ENCODE measurements around the gene RGCC. TPM values are rescaled to one million over a fixed set of nuclear protein-coding genes. Genes with fewer than 3 reads are reported as not detected.
A peak's percentile ranks its signal among the peaks of the same experiment; 100 is the strongest.
"Not testable (repeated sequence)": the region's sequence is repeated elsewhere in the genome, so short reads cannot be mapped to it uniquely, and the experiment has no call there.

Gene RGCC
- total RNA-seq, 2 experiments from 2014 or later = 23.8 to 23.9 TPM

DNA sequence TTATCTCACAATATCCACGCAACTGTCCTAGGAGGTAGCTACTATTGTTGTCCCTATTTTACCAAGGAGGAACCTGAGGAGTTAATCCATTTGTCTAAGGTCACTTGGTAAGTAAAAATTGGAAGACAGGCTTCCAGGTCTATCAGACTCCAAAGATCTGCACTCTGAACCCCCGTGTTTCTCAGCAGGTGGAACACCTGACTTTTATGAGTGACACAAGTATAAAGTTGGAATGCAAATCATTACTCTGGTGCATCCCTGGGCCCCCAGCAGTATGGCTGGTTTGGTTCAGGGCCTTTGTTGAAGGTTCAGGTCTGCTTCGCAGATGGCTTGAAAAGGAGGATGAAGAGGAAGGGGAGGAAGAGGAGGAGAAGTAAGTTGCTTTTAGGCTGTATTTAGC lies 46.0 kb downstream of the RGCC start:
- H3K27me3 Mint-ChIP-seq (ENCODE audit: low read depth) = no peaks in the 10 kb centered on the region
- ATAC-seq (no peak), DNase-seq (no peak)
- H3K4me3 Mint-ChIP-seq = no peak overlapping the region
- no peak overlapping the region for H3K27ac Mint-ChIP-seq
- no peaks in the 10 kb centered on the region for H3K9me3 Mint-ChIP-seq (ENCODE audit: insufficient read depth)
- POLR2A ChIA-PET = no interaction called here
- H3K4me1 Mint-ChIP-seq (ENCODE audit: low read depth) = peaks cover 28% of the 10 kb centered on the region
- CTCF ChIA-PET = interaction anchor here (10.0 kb wide), 1 partner anchor 44 kb away, joined by 59 read pairs; no protein-coding TSS in a partner anchor
- H3K36me3 Mint-ChIP-seq (ENCODE audit: low read depth) = peaks cover 5% of the 10 kb centered on the region

DNA sequence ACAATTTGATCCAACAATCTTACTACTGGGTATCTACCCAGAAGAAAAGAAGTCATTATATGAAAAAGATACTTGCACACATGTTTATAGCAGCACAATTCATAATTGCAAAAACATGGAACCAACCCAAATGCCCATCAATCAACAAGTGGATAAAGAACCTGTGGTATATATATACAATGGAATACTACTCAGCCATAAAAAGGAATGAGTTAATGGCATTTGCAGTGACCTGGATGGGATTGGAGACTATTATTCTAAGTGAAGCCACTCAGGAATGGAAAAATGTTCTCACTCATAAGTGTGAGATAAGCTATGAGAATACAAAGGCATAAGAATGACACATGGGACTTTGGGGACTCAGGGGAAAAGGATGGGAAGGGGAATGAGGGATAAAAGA lies 47.3 kb downstream of the RGCC start:
- CTCF ChIA-PET = interaction anchor here (1.7 kb wide), 1 partner anchor 44 kb away, joined by 4 read pairs; no protein-coding TSS in a partner anchor
- not testable (repeated sequence) for H3K36me3 Mint-ChIP-seq (ENCODE audit: low read depth)
- peaks cover 25% of the 10 kb centered on the region for H3K4me1 Mint-ChIP-seq (ENCODE audit: low read depth)

DNA sequence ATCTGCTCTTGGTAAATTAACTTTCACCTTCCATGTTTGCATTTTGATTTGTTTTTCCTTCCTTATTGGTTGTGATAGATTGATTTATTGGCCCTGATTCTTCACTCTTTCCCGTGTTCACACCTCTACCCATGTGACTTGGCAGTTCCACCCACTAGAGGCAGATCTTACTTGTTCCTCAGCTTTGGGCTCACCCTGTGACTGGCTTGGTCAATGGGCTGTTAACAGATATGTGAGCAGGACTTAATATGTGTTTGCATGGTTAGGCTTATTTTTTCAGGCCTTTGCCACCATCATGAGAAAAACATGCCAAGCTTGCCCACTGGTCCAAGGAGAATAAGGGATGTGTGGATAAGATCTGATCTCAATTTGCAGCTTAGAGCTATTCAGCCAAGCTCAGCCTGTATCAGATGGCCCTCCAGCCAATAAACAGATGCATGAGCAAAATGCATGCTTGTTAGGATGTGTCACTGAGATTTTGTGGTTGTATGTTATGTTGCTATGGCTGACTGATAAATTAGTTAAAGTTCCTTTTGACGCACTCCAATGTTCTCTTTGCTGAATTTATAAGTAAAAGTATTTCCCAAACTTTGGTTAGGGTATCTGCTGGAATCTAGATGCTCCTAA lies 48.0 kb downstream of the RGCC start:
- Mint-ChIP-seq H3K27ac (no peak overlapping the region), H3K27me3 (ENCODE audit: low read depth) (no peaks in the 10 kb centered on the region), H3K4me3 (no peak overlapping the region), H3K9me3 (ENCODE audit: insufficient read depth) (no peaks in the 10 kb centered on the region), H3K36me3 (ENCODE audit: low read depth) (peaks cover 4% of the 10 kb centered on the region), H3K4me1 (ENCODE audit: low read depth) (peaks cover 21% of the 10 kb centered on the region)
- ChIA-PET CTCF (interaction anchor here (1.0 to 1.7 kb wide), 2 partner anchors 45 to 47 kb away, joined by 3 to 4 read pairs; no protein-coding TSS in a partner anchor), POLR2A (no interaction called here)
- no peak for ATAC-seq
- DNase-seq = peak; percentile 14

More for the DNA sequence above, 47.3 kb downstream of the RGCC start:
- ATAC-seq; POLR2A ChIA-PET; H3K27me3 Mint-ChIP-seq (ENCODE audit: low read depth); H3K4me3 Mint-ChIP-seq; H3K27ac Mint-ChIP-seq; DNase-seq; H3K9me3 Mint-ChIP-seq (ENCODE audit: insufficient read depth): not testable (repeated sequence)

DNA sequence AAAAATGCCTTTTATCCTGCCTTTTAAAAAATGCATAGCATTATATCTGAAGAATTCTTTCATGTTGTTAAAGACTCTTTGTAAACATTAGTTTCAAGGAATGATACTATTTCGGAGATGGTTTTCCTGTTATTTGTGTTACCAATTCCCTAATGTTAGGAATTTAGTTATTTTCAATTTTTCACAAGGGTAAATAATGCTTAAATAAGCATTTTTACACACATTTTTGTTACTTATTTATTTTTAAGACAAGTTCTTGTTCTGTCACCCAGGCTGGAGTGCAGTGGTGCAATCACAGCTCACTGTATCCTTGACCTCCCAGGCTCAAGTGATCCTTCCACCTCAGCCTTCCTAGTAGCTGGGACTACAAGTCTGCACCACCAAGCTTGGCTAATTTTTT lies 49.0 kb downstream of the RGCC start:
- peaks cover 2% of the 10 kb centered on the region for H3K36me3 Mint-ChIP-seq (ENCODE audit: low read depth)

DNA sequence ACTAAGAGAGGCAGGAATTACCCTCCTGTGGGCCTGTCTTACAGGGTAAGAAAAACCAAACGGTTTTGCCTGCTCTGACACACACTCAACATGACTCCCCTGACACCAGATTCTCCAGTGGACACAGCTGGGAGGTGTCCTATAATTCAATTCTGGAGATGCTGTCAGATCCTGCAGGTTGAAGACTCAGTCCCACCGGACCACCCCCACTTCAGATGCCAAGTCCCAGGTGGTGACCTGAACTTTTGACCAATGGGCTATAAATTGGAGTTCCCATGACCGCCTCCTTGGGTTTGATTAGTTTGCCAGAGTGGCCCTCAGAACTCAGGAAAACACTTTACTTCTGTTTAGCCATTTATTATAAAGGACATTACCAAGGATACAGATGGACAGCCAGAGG lies 52.6 kb downstream of the RGCC start:
- ATAC-seq (no peak), DNase-seq (no peak)
- Mint-ChIP-seq H3K9me3 (ENCODE audit: insufficient read depth) (no peaks in the 10 kb centered on the region), H3K4me1 (ENCODE audit: low read depth) (no peaks in the 10 kb centered on the region), H3K27ac (no peak overlapping the region), H3K27me3 (ENCODE audit: low read depth) (no peaks in the 10 kb centered on the region), H3K4me3 (no peak overlapping the region), H3K36me3 (ENCODE audit: low read depth) (no peaks in the 10 kb centered on the region)
- ChIA-PET POLR2A (no interaction called here), CTCF (interaction anchor here (1.8 kb wide), 1 partner anchor 51 kb away, joined by 8 read pairs; no protein-coding TSS in a partner anchor)

More for the DNA sequence above, 49.0 kb downstream of the RGCC start:
- POLR2A ChIA-PET = no interaction called here
- ATAC-seq = no peak
- H3K27me3 Mint-ChIP-seq (ENCODE audit: low read depth) = no peaks in the 10 kb centered on the region
- no peak for DNase-seq
- no peak overlapping the region for H3K4me3 Mint-ChIP-seq
- H3K27ac Mint-ChIP-seq = no peak overlapping the region
- CTCF ChIA-PET = interaction anchor here (1.0 kb wide), 1 partner anchor 48 kb away, joined by 3 read pairs; no protein-coding TSS in a partner anchor
- peaks cover 11% of the 10 kb centered on the region for H3K4me1 Mint-ChIP-seq (ENCODE audit: low read depth)
- no peaks in the 10 kb centered on the region for H3K9me3 Mint-ChIP-seq (ENCODE audit: insufficient read depth)

DNA sequence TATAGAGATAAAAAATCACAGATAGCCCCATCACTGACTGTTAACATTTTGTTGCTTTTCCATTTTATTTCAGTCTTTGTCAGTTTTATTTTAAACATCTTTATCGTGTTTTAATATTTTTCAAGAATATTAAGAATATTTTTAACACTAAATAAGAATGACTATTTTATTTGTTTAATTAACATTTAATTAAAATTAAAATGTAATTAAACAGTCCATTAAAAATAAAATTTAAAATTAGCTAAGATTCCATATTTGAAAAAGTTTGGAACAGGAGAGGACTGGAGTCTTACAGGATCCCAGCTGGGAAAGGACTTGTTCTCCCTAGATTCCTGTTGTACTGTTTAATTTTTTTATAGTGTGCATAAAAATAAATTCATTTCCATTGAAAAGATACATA lies 54.5 kb downstream of the RGCC start:
- Mint-ChIP-seq H3K27me3 (ENCODE audit: low read depth) (no peaks in the 10 kb centered on the region), H3K9me3 (ENCODE audit: insufficient read depth) (no peaks in the 10 kb centered on the region), H3K36me3 (ENCODE audit: low read depth) (no peaks in the 10 kb centered on the region), H3K4me1 (ENCODE audit: low read depth) (no peaks in the 10 kb centered on the region), H3K27ac (no peak overlapping the region), H3K4me3 (no peak overlapping the region)
- ChIA-PET POLR2A (interaction anchor here (0.9 kb wide), 1 partner anchor 47 kb away, joined by 3 read pairs; no protein-coding TSS in a partner anchor), CTCF (interaction anchor here (1.7 kb wide), 1 partner anchor 25 kb away, joined by 6 read pairs; no protein-coding TSS in a partner anchor)
- ATAC-seq = no peak
- no peak for DNase-seq

DNA sequence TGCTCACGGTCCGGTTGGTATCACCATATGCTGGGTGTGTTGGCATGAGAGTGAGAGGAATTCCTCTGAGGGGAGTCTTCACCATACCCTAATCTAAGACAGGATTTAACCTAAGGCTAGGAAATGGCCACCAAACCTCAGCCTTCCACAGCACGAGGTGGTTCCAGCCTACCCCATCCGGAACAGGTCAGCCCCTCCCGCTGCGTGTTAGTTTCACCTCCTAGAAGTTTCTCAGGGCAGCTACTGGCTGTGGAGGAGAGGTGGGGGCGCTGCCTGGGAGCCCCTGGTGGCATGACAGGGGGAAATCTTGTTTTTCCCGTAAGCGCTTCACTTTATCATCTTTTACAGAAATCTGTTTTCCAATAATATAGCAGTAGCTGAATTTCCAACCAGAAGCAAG lies 55.1 kb downstream of the RGCC start:
- DNase-seq = no peak
- H3K4me3 Mint-ChIP-seq = no peak overlapping the region
- no peaks in the 10 kb centered on the region for H3K4me1 Mint-ChIP-seq (ENCODE audit: low read depth)
- ChIA-PET CTCF (no interaction called here), POLR2A (interaction anchor here (0.9 kb wide), 1 partner anchor 48 kb away, joined by 3 read pairs; no protein-coding TSS in a partner anchor)
- no peaks in the 10 kb centered on the region for H3K9me3 Mint-ChIP-seq (ENCODE audit: insufficient read depth)
- H3K27ac Mint-ChIP-seq = no peak overlapping the region
- H3K27me3 Mint-ChIP-seq (ENCODE audit: low read depth) = no peaks in the 10 kb centered on the region
- H3K36me3 Mint-ChIP-seq (ENCODE audit: low read depth) = no peaks in the 10 kb centered on the region
- ATAC-seq = no peak

DNA sequence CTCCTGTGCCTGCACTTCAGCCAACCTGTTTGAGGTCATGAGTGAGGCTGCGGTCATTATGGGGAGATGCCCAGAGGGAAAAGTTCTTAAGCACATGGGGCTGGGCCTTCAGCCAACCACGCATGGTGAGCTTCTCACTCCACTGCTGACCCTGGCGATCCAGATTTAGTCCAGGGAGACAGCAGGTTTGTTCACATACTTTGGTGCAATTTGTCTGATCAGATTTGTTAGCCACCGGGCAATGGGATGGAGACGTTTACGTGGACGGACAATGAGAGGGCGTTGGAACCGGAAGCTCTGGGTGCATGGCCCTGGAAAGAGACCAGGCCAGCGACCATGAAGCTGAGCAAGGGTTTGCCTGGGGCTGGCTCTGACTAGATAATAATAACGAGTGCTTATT lies 56.2 kb downstream of the RGCC start:
- peak; percentile 12 for DNase-seq
- no peaks in the 10 kb centered on the region for H3K4me1 Mint-ChIP-seq (ENCODE audit: low read depth)
- no peaks in the 10 kb centered on the region for H3K27me3 Mint-ChIP-seq (ENCODE audit: low read depth)
- no peak for ATAC-seq
- H3K27ac Mint-ChIP-seq = no peak overlapping the region
- H3K9me3 Mint-ChIP-seq (ENCODE audit: insufficient read depth) = peaks cover 5% of the 10 kb centered on the region
- CTCF ChIA-PET = interaction anchor here (1.6 kb wide), 1 partner anchor 54 kb away, joined by 3 read pairs; no protein-coding TSS in a partner anchor
- no peaks in the 10 kb centered on the region for H3K36me3 Mint-ChIP-seq (ENCODE audit: low read depth)
- POLR2A ChIA-PET = no interaction called here
- H3K4me3 Mint-ChIP-seq = no peak overlapping the region

DNA sequence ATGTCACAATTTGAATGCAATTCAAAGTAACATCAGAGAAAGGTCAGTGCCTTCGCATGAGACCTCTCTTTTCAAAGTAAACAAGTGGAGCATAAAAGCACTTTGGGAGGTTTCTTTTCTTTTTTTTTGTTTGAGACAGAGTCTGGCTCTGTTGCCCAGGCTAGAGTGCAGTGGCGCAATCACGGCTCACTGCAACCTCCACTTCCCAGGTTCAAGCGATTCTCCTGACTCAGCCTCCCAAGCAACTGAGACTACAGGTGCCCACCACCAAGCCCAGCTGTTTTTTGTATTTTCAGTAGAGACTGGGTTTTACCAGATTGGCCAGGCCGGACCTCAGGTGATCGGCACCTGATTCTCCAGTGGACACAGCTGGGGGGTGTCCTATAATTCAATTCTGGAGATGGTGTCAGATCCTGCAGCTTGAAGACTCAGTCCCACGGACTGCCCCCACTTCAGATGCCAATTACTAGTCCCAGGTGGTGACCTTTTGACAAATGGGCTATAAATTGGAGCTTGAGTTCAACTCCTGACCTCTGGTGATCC lies 57.6 kb downstream of the RGCC start:
- Mint-ChIP-seq H3K4me3 (no peak overlapping the region), H3K36me3 (ENCODE audit: low read depth) (no peaks in the 10 kb centered on the region), H3K27ac (no peak overlapping the region), H3K9me3 (ENCODE audit: insufficient read depth) (peaks cover 5% of the 10 kb centered on the region), H3K27me3 (ENCODE audit: low read depth) (no peaks in the 10 kb centered on the region), H3K4me1 (ENCODE audit: low read depth) (no peaks in the 10 kb centered on the region)
- DNase-seq (peak; percentile 9), ATAC-seq (no peak)
- ChIA-PET POLR2A (no interaction called here), CTCF (interaction anchor here (1.1 kb wide), 1 partner anchor 55 kb away, joined by 3 read pairs; no protein-coding TSS in a partner anchor)

DNA sequence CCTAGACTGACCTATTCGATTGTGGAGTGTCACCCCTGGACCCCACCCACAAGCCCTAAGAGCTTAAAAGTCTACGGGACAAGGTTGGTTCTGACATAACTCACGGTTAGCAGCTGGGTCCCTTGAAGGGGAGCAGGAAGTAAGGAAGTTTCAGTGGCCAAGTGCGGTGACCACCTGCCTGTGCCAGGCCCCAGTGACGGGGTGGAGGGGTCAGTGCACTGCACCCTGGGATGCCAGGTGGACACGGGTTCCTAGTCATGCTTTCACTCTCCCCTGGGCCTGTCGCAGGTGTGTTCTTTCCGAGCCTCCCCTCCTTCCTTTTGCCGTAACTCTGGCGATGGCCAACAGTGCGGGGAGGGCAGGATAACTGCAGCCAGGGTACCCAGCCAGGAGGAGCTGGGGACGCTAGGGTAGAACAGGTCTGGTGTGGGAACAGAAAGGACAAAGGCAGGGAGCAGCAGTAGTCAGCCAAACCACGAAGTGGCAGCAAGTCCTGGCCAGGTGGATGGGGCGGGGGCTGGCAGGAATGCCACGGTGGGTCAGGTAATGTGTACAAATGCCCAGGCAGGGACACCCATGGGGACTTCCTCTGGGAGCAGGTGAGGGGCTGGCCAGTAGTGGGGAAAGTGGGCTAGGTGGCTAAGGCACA lies 58.3 kb downstream of the RGCC start:
- Mint-ChIP-seq H3K27ac (no peak overlapping the region), H3K27me3 (ENCODE audit: low read depth) (no peaks in the 10 kb centered on the region), H3K4me1 (ENCODE audit: low read depth) (no peaks in the 10 kb centered on the region), H3K4me3 (no peak overlapping the region), H3K9me3 (ENCODE audit: insufficient read depth) (peaks cover 5% of the 10 kb centered on the region), H3K36me3 (ENCODE audit: low read depth) (no peaks in the 10 kb centered on the region)
- CTCF ChIA-PET = interaction anchor here (1.1 kb wide), 1 partner anchor 56 kb away, joined by 3 read pairs; no protein-coding TSS in a partner anchor
- POLR2A ChIA-PET = no interaction called here
- ATAC-seq (no peak), DNase-seq (peak; percentile 11)

DNA sequence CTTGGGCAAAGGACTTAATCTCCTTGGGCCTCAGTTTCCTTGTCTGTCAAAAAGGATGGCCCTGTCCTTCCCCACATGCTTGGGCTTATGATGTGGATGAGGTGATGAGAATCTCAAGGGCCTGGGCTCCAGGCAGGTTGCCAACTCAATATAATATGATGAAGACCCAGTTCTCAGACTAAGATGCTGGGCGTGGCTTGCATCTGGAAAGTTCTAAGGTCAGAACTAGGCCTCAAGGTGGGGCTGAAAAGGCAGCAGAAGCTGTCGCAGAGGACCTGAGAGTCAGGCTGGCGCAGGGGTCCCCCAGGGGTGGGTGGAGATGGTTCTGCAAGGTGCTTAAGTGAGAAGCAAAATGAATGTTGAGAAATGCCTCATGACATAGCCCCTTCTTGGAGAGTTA lies 58.8 kb downstream of the RGCC start:
- CTCF ChIA-PET = interaction anchor here (1.1 to 1.2 kb wide), 2 partner anchors 56 to 57 kb away, joined by 3 to 5 read pairs; no protein-coding TSS in a partner anchor
- no peaks in the 10 kb centered on the region for H3K4me1 Mint-ChIP-seq (ENCODE audit: low read depth)
- no peak for ATAC-seq
- H3K4me3 Mint-ChIP-seq = no peak overlapping the region
- H3K27me3 Mint-ChIP-seq (ENCODE audit: low read depth) = no peaks in the 10 kb centered on the region
- no peak for DNase-seq
- H3K36me3 Mint-ChIP-seq (ENCODE audit: low read depth) = no peaks in the 10 kb centered on the region
- POLR2A ChIA-PET = no interaction called here
- no peak overlapping the region for H3K27ac Mint-ChIP-seq
- peaks cover 5% of the 10 kb centered on the region for H3K9me3 Mint-ChIP-seq (ENCODE audit: insufficient read depth)

DNA sequence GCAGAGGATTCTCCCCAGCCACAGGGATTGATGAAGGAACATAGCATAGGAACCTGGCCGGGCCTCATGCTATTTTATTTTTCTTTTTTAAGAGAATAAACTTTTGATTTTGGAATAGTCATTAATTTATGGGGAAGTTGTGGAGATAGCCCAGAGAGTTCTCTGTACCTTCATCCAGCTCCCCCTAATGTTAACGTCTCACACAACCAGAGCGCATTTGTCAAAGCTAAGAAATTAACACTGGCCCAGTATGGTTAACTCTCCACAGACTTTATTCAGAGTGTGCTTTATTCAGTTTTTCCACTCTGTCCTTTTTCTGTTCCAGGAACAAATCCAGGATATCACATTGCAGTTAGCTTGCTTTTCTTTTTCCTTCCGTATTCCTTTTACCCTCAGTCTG lies 59.4 kb downstream of the RGCC start:
- no peaks in the 10 kb centered on the region for H3K36me3 Mint-ChIP-seq (ENCODE audit: low read depth)
- DNase-seq (no peak), ATAC-seq (no peak)
- ChIA-PET CTCF (interaction anchor here (1.2 kb wide), 1 partner anchor 58 kb away, joined by 5 read pairs; no protein-coding TSS in a partner anchor), POLR2A (no interaction called here)
- no peaks in the 10 kb centered on the region for H3K27me3 Mint-ChIP-seq (ENCODE audit: low read depth)
- no peak overlapping the region for H3K27ac Mint-ChIP-seq
- H3K4me3 Mint-ChIP-seq = no peak overlapping the region
- H3K9me3 Mint-ChIP-seq (ENCODE audit: insufficient read depth) = peaks cover 5% of the 10 kb centered on the region
- no peaks in the 10 kb centered on the region for H3K4me1 Mint-ChIP-seq (ENCODE audit: low read depth)
